HepG2 (cell line): Measurements from ENCODE around the gene ZBP1. TPM values are rescaled to one million over a fixed set of nuclear protein-coding genes. Genes with fewer than 3 reads are reported as not detected.

Experiments
- ARID2 ChIP-seq: sonication (generic); formaldehyde crosslinking; IDR thresholded peaks from 2 replicates; pipeline ENCODE4 v1.8.1; 2022; ENCODE audit warnings: mild to moderate bottlenecking, missing genetic modification reagents, borderline replicate concordance
- ESRRA ChIP-seq: sonication (generic); formaldehyde crosslinking; IDR thresholded peaks from 2 replicates; pipeline ENCODE4 v1.5.1; 2020; ENCODE audit warnings: mild to moderate bottlenecking, low read depth, missing genetic modification reagents
- FIP1L1 ChIP-seq: fragments of 200-400 bp; formaldehyde crosslinking; IDR thresholded peaks from 2 replicates; pipeline ENCODE4 v1.6.1; 2018; ENCODE audit warnings: low read depth, mild to moderate bottlenecking, low read length, moderate library complexity, borderline replicate concordance; ENCODE audit not compliant: insufficient read depth
- FOXM1 ChIP-seq: sonication (generic); formaldehyde crosslinking; IDR thresholded peaks from 2 replicates; pipeline ENCODE4 v1.5.0; 2020; ENCODE audit warnings: missing genetic modification reagents
- GFI1 ChIP-seq: sonication (generic); formaldehyde crosslinking; IDR thresholded peaks from 2 replicates; pipeline ENCODE4 v1.5.0; 2020; ENCODE audit warnings: missing genetic modification reagents, mild to moderate bottlenecking, borderline replicate concordance
- GLI4 ChIP-seq: sonication (generic); formaldehyde crosslinking; IDR thresholded peaks from 2 replicates; pipeline ENCODE4 v1.5.1; 2020; ENCODE audit warnings: missing genetic modification reagents, mild to moderate bottlenecking, moderate library complexity, borderline replicate concordance
- MEIS1 ChIP-seq: sonication (generic); formaldehyde crosslinking; IDR thresholded peaks from 2 replicates; pipeline ENCODE4 v1.9.0; 2021; ENCODE audit warnings: mild to moderate bottlenecking, missing genetic modification reagents, moderate library complexity, borderline replicate concordance
- MTA1 ChIP-seq: sonication (generic); formaldehyde crosslinking; IDR thresholded peaks from 2 replicates; pipeline ENCODE4 v1.4.0; 2020; ENCODE audit warnings: missing genetic modification reagents, mild to moderate bottlenecking, borderline replicate concordance
- MYC ChIP-seq: sonication (generic); formaldehyde crosslinking; IDR thresholded peaks from 2 replicates; pipeline ENCODE4 v1.9.0; 2021; ENCODE audit warnings: missing genetic modification reagents, borderline replicate concordance
- NCOR1 ChIP-seq: fragments of 200-600 bp; sonication (generic); IDR thresholded peaks from 2 replicates; pipeline ENCODE4 v1.7.0; 2017; ENCODE audit warnings: antibody characterized with exemption, low read length, borderline replicate concordance
- NFIC ChIP-seq: IDR thresholded peaks from 2 replicates; pipeline ENCODE4 v1.6.1; 2012; ENCODE audit warnings: mild to moderate bottlenecking, low read length, inconsistent platforms
- NFKB2 ChIP-seq: sonication (generic); formaldehyde crosslinking; IDR thresholded peaks from 2 replicates; pipeline ENCODE4 v1.4.0; 2020; ENCODE audit warnings: missing genetic modification reagents, borderline replicate concordance
- POLR2A ChIP-seq, 2 experiments: IDR thresholded peaks; 2 replicates each; pipeline ENCODE4 v1.6.1; 2011; ENCODE audit warnings: low read depth in 2 of 2, low read length in 2 of 2, mild to moderate bottlenecking in 1 of 2, moderate library complexity in 1 of 2; ENCODE audit not compliant: insufficient read depth in 1 of 2
- TBX3 ChIP-seq: fragments of 450-650 bp; IDR thresholded peaks from 2 replicates; pipeline ENCODE4 v1.6.1; 2017; ENCODE audit warnings: antibody characterized with exemption, mild to moderate bottlenecking, inconsistent platforms, borderline replicate concordance
- ZNF136 ChIP-seq: sonication (generic); formaldehyde crosslinking; IDR thresholded peaks from 2 replicates; pipeline ENCODE4 v1.8.1; 2022; ENCODE audit warnings: low read depth, mild to moderate bottlenecking, moderate library complexity, missing genetic modification reagents
- ZNF251 ChIP-seq: sonication (generic); formaldehyde crosslinking; IDR thresholded peaks from 2 replicates; pipeline ENCODE4 v1.9.0; 2021; ENCODE audit warnings: mild to moderate bottlenecking, missing genetic modification reagents
- ZNF292 ChIP-seq: sonication (generic); formaldehyde crosslinking; IDR thresholded peaks from 2 replicates; pipeline ENCODE4 v1.8.1; 2022; ENCODE audit warnings: mild to moderate bottlenecking, low read depth, missing genetic modification reagents, borderline replicate concordance
- ZNF550 ChIP-seq: sonication (generic); formaldehyde crosslinking; IDR thresholded peaks from 2 replicates; pipeline ENCODE4 v1.4.0; 2020; ENCODE audit warnings: mild to moderate bottlenecking, missing genetic modification reagents, borderline replicate concordance
- ZNF562 ChIP-seq: sonication (generic); formaldehyde crosslinking; IDR thresholded peaks from 2 replicates; pipeline ENCODE4 v1.8.0; 2022; ENCODE audit warnings: missing genetic modification reagents, borderline replicate concordance
- ZNF572 ChIP-seq: sonication (generic); formaldehyde crosslinking; IDR thresholded peaks from 2 replicates; pipeline ENCODE4 v1.5.1; 2020; ENCODE audit warnings: mild to moderate bottlenecking, missing genetic modification reagents
- ZNF782 ChIP-seq: sonication (generic); formaldehyde crosslinking; IDR thresholded peaks from 2 replicates; pipeline ENCODE4 v1.4.0; 2020; ENCODE audit warnings: missing genetic modification reagents, mild to moderate bottlenecking, borderline replicate concordance
- ZSCAN20 ChIP-seq: sonication (generic); formaldehyde crosslinking; IDR thresholded peaks from 2 replicates; pipeline ENCODE4 v1.4.0; 2020; ENCODE audit warnings: missing genetic modification reagents, mild to moderate bottlenecking, borderline replicate concordance
- polyA plus RNA-seq, 8 experiments: library from polyadenylated mRNA; depleted of rRNA in 3 of 8; stranded (reverse) in 7 of 8; unstranded in 1 of 8; fragments of >200 nt; fragmentation: Illumina TruSeq in 4 of 8; extraction: Trizol in 4 of 8; gene quantifications; 2 replicates each; pipeline versions ENCODE4 v1.2.1 to v1.2.3, GENCODE V29; 2011 to 2016; ENCODE audit warnings: low read depth in 4 of 8, missing spikeins in 1 of 8, mixed read lengths in 1 of 8; ENCODE audit not compliant: insufficient read depth in 1 of 8
- total RNA-seq, 5 experiments: library from RNA; depleted of rRNA; stranded (reverse); fragments of >200 nt; fragmentation: Illumina TruSeq; extraction: Trizol; gene quantifications; 2 replicates each; pipeline ENCODE4 v1.2.3, GENCODE V29; 2016; ENCODE audit warnings: low read depth in 1 of 5
- TF ChIP-seq, protein P1 (sequence below): IDR thresholded peaks from 2 replicates; pipeline ENCODE4 v1.6.1; 2016
- TF ChIP-seq, protein P2 (sequence below): sonication (generic); formaldehyde crosslinking; IDR thresholded peaks from 2 replicates; pipeline ENCODE4 v1.4.0; 2020; ENCODE audit warnings: missing genetic modification reagents
- TF ChIP-seq, protein P3 (sequence below): sonication (generic); formaldehyde crosslinking; IDR thresholded peaks from 2 replicates; pipeline ENCODE4 v1.8.1; 2022; ENCODE audit warnings: low read depth, mild to moderate bottlenecking, missing genetic modification reagents

Gene ZBP1
- total and polyA plus RNA-seq, 2 of the 13 experiments (the other 11 are each of a cell fraction or from before 2014, with no cell fraction given), result not detected

DNA sequence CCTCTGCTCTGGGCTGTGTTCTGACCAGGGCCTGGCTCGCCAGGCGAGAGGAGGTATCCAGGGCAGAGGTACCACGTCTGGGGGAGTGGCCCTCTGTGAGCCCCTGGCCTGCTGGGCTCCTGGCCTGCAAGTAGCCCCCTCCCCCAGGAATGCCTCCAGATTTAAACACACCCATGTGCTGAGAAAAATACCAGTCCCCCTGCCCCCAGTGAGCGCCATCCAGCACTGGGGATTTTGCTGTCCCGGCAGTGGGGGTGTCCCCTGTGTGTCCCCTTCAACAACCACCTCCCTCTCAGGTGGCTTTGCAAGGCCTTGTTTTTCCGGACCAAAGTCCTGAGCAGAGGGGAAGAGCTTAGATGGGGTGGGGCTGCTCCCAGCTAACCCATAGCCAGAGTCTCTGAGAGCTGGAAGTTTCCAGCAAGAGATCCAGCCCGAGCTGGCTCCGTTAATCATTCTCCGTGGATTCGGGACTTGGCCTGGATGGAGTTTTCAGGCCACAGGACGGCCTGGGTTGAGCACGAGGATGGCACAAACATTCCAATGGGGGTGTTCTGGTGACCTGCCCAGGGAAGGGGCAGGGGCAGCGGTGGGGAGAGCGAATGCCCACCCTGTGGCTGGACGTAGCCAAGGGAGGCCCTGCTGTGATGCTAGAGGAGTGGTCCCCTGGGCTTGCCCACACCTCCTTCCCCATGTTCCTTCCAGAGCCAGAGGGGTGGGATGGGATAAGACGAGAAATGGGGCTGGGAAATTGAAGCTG lies 30.3 kb downstream of the ZBP1 start (continued):
- TF ChIP-seq MEIS1 (CRISPR knock-in tag) (peak; percentile 53; the same call in 1 of the 2 replicates), ZNF251 (CRISPR knock-in tag) (no peak), ZNF136 (CRISPR knock-in tag) (no peak; the same call in 1 of the 2 replicates), FIP1L1 (no peak), ZNF292 (CRISPR knock-in tag) (peak; percentile 85; the same call in 1 of the 2 replicates), ZSCAN20 (CRISPR knock-in tag) (no peak), ZNF782 (CRISPR knock-in tag) (no peak), MTA1 (CRISPR knock-in tag) (peak; percentile 79), NFKB2 (no peak; the same call in 1 of the 2 replicates), NCOR1 (peak; percentile 81; the same call in 1 of the 2 replicates), ZNF572 (CRISPR knock-in tag) (peak; percentile 89), ESRRA (CRISPR knock-in tag) (peak; percentile 71), POLR2A (IDR thresholded peaks at IDR 0.05; ENCODE audit: insufficient read depth in 1 of 2, low read depth in 2 of 2, low read length in 2 of 2) (peak in 1 of 2 experiments; percentile 59; a peak in 2 of 4 replicates), GFI1 (CRISPR knock-in tag) (no peak), ZNF550 (CRISPR knock-in tag) (no peak), ZNF562 (CRISPR knock-in tag) (no peak), FOXM1 (CRISPR knock-in tag) (no peak), GLI4 (CRISPR knock-in tag) (peak; percentile 31; the same call in 1 of the 2 replicates), NFIC (peak; percentile 46; the same call in 1 of the 2 replicates), MYC (peak; percentile 25; the same call in 1 of the 2 replicates), TBX3 (no peak), ARID2 (CRISPR knock-in tag) (0 out of 2 replicates have a peak, but pooled peaks have one; percentile 45)
- TF ChIP-seq, protein P1, sequence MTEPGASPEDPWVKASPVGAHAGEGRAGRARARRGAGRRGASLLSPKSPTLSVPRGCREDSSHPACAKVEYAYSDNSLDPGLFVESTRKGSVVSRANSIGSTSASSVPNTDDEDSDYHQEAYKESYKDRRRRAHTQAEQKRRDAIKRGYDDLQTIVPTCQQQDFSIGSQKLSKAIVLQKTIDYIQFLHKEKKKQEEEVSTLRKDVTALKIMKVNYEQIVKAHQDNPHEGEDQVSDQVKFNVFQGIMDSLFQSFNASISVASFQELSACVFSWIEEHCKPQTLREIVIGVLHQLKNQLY (CRISPR knock-in tag), result peak; percentile 82; the same call in 1 of the 2 replicates
- TF ChIP-seq, protein P2, sequence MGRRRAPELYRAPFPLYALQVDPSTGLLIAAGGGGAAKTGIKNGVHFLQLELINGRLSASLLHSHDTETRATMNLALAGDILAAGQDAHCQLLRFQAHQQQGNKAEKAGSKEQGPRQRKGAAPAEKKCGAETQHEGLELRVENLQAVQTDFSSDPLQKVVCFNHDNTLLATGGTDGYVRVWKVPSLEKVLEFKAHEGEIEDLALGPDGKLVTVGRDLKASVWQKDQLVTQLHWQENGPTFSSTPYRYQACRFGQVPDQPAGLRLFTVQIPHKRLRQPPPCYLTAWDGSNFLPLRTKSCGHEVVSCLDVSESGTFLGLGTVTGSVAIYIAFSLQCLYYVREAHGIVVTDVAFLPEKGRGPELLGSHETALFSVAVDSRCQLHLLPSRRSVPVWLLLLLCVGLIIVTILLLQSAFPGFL (CRISPR knock-in tag), result no peak
- TF ChIP-seq, protein P3, sequence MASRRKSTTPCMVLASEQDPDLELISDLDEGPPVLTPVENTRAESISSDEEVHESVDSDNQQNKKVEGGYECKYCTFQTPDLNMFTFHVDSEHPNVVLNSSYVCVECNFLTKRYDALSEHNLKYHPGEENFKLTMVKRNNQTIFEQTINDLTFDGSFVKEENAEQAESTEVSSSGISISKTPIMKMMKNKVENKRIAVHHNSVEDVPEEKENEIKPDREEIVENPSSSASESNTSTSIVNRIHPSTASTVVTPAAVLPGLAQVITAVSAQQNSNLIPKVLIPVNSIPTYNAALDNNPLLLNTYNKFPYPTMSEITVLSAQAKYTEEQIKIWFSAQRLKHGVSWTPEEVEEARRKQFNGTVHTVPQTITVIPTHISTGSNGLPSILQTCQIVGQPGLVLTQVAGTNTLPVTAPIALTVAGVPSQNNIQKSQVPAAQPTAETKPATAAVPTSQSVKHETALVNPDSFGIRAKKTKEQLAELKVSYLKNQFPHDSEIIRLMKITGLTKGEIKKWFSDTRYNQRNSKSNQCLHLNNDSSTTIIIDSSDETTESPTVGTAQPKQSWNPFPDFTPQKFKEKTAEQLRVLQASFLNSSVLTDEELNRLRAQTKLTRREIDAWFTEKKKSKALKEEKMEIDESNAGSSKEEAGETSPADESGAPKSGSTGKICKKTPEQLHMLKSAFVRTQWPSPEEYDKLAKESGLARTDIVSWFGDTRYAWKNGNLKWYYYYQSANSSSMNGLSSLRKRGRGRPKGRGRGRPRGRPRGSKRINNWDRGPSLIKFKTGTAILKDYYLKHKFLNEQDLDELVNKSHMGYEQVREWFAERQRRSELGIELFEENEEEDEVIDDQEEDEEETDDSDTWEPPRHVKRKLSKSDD (CRISPR knock-in tag), result 0 out of 2 replicates have a peak, but pooled peaks have one; percentile 25
